Measurements from ENCODE around the gene DFFA.

The DFFA gene, protein sequence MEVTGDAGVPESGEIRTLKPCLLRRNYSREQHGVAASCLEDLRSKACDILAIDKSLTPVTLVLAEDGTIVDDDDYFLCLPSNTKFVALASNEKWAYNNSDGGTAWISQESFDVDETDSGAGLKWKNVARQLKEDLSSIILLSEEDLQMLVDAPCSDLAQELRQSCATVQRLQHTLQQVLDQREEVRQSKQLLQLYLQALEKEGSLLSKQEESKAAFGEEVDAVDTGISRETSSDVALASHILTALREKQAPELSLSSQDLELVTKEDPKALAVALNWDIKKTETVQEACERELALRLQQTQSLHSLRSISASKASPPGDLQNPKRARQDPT

DNA sequence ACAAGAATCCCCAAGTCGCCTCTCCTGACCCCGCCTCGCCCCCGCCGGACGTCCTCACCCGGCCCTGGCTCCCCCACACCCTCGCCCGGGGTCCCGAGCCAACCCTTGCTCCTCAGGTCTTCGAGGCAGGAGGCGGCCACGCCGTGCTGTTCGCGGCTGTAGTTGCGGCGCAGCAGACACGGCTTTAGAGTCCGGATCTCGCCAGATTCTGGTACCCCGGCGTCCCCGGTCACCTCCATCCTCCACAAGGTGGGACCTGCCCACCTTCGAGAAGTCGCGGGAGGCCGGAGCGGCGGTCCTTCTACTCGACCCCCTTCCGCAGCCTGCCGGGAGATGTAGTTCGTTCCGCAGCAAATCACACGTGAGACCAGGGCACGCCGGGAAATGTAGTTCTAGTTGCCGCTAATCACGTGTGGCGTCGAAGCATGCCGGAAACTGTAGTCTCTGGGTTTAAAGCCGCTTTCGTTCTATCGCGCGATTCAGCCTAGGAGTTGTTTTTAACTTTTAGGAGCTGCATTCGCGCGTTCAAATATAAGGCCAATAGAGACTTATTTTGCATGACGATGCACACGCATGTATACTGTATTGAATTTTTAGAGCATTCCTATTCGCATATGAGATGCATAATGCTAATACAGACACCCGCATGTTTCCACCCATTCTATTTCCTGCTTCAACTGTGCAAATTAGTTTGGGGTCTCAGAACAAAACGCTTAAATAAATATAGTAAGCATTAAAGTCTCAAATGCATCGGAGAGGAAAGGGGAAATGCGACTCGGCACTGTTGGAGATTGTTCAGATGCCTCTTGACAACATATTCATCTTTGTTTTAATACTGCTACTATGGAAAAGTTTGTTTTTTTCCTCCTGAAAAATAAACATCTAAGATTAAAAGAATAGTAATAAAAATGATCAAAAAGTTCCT, at the start of gene DFFA:
Gene DFFA, minus strand, starts transcription at position 310 of the 925 bp plus-strand sequence. Its CDS starts 71 bp downstream, at position 239.
- DNase-seq (ENCODE audit: low spot score): peak; percentile 98

DNA sequence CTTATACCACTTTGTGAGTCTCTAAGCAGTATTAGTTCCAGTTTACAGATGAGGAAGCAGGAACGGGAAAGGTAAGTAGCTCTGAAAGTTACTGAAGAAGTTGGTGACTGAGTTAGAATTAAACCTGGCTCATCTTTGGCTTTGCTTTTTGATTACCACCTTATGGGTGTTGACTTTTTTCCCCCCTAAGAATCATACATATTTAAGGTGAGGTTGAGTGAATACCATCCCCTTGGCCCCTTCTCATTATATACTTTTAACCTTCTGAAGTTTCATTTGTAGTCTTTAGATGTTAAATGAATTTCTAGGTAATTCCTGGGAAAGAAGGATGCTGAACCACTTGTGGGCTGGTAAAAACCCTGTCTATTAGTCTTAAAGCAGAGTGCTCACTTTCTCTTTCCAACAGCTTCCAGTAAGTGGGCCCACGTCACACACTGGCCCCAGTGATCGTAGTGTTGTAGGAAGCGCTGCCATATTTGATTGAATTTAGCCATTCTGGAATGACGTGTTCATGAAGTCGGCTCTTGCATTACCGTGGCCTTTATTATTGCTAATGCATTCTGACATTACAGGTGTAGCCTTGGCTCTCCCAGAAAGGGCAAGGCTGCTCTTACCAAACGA, 49.3 kb upstream of the DFFA start:
- no peak for DNase-seq (ENCODE audit: low spot score)

DNA sequence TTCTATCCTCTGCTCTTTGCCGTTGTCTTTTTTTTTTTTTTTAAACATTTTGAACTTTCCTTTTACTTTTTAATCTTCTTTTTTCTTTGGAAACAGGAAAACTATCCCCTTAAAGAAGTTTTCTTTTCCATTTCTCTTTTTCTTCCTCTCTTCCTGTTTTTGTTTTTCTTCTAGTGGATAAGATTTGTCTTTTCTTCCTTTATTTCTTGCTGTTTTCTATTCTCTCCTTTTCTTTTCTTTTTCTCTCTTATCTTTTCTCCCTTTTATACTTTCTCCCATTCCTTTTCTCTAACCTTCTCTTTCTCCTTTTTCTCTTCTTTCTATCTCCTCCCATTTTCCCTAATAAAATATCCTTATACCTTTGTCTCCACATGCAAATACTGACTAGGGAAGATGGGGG, 48.6 kb upstream of the DFFA start:
- DNase-seq (ENCODE audit: low spot score): no peak

DNA sequence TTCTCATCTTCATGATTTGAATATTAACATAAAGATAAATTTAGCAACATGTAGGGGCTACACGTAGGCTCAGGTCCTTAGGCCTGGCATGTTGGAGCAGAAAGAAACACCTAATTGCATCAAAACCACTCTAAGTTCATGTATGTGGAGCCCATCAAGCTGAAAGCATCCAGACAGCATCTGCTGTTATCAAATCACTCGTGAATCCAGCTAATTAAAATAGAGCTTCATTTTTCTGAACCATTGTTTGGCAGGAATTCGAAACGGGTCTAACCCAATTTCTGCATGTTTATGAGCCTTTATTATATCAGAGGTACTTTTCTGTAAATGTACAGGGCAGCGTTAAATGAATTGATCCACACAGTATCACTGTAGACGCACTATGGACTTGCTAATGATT, 48.2 kb upstream of the DFFA start:
- DNase-seq (ENCODE audit: low spot score): no peak

DNA sequence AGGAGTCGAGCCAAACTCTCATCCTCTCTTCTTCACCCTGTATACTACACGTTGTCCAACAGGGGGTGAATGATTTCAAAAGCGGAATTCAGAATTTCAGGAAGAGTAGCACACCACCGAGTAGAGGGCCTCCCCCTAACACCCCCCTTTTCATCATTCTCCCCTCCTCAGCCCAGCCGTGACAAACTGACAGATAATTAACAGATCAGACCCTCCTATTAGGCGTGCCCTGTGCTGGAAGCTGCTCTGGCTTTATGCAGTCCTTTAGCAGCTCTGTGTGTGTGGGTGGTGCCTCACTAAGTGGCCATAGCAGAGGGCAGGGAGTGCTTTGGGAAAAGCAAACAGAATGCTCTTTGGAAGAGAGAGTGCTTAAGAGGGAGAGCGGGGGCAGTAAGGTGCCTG, 46.7 kb upstream of the DFFA start:
- DNase-seq (ENCODE audit: low spot score): no peak

DNA sequence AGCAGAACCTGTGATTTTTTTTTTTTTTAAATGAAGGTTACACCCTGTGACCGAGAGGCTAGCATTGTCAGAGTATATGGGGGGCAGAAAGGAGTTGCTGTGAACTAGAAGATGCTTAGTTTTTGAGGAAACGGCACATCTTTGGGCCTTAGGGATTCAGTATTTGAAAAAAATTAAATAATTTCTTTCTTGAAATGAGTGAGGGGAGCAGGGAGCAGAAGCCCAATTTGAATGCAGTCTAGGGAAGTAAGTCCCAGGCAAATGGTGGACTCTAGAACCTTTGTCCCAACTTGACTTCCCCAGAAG, 45.3 kb upstream of the DFFA start:
- no peak for DNase-seq (ENCODE audit: low spot score)

DNA sequence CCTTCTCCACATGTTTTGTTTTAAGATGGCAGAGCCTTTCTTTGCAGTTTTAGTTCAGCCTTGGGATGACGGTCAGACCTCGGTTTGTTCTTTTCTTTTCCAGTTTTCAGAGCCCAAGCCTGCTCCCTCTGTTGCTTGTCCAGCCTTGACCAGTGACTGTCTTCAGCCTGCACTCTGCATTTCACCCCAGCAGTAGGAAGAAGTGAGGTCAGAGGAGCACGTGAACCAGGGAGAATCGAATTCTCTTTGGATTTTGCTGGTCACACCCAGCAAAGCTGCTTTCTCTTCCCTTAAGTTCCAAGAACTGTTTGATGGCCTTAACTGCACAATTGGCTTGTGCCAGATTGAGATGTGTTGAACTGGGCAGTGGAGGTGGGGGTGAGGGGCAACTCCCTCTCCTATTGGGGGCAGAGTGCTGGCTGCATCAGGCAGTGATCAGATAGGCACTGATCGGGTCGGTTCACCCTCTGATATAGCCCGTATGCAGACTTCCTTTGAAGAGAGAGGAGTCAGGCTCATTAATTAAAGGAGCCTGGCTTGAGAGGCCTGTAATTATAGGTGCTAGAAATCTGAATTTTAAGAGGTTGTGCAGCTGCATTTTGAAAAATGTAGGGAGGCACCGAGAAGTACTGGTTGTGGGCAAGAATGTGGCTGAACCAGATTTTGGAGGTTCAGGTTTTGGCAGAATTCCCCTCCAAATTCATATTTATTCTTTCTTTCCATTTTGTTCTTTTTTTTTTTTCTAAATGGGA, 44.8 kb upstream of the DFFA start:
- DNase-seq (ENCODE audit: low spot score): no peak

DNA sequence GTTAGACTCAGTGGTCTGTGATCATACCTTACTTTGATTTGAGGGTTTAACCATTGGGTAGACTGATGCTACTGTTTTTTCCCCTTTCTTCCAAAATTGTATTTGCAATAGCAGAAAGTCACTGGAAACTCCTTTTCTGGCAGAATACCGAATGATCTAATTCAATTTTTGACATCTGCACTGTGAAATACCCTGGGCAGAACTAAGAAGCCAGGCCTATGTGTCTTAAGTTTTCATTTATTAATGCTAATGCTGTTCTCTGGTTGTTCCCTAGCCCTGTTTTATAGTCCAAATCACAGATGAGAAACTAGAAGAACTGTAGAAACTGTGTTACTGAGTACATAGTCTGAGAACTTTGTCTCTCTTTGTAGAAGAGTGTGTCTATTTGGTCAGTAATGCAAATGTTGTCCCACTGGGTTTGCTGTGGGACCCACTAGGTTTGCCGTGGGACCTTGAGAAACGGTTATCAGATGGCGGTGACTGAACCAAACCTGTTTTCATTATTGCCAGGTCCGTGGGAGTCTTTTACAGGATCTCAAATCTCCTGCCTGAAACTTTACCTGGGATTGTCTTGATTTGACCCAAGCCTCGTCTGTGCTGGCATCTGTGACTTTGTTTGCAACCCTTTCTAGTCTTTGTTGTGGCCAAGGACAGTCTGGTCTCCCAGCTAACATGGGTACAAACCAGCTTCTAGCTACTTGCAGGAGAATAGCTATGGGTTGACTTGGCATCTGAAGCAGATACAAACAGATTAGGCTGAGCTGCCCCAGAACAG, 43.8 kb upstream of the DFFA start:
- DNase-seq (ENCODE audit: low spot score): no peak

DNA sequence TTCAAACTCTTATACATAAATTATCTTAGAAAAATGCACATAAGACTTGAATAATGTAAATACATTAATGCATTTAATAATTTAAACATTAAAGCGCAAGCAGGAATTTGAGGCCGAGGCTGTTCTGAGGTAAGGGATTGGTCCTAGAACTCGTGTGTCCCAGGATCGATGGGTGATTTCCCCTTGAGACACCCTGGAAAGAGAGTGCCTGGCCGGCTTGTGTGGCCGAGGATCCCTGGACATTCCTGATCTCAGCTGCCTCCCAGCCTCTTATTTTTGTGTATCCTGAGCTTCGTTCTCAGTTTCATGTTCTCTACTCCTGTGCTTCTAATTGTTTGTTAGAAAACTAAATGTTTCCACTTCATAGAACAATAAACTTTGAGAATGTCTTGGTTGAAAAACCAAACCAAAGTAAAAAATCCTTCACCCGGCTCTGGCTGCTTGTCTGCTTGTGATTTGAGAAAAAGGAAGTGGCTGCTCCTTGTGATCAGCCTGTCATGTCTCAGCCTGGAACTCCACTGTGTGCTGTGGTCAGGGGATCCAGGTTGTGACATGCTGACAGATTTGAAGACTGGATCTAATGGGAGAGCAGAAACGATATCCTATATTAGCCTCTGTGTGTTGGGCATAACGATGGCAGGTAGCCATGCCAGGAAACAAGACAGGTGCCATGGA, 43.1 kb upstream of the DFFA start:
- no peak for DNase-seq (ENCODE audit: low spot score)

DNA sequence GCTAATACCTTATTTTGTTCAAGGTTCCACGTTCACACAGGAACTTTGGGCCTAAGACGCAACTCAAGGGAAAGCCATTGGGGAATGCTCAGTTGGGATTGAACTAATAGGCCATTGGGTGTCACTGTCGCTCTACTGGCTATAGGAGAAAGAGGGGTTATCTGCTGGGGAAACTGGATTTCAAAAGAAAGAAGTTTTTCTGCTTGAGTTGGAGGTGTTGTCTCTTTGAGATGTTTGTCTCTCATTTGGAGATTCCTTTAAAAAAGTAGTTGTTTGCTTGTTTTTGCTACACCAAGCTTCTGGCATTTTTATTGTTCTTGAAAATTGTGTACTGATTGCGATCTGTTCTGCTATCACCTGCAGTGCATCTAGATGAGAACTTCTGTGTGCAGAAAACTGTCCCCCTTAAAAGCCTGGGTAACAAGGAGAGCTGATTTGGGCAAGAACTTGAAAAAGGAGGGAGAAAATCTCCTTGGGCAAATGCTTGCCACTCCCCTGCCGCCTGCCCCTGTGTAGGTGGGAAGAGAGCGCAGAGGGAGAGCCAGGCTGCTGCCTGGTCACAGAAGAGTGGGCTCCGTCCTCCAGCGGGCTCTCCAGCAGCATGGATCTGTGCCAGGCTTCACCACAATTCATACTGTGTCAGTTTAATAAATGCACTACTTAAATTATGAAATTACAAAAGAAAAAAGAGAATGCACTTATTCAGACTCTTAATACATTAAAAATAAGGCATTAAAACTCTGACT, 42.3 kb upstream of the DFFA start:
- DNase-seq (ENCODE audit: low spot score): peak; percentile 53

DNA sequence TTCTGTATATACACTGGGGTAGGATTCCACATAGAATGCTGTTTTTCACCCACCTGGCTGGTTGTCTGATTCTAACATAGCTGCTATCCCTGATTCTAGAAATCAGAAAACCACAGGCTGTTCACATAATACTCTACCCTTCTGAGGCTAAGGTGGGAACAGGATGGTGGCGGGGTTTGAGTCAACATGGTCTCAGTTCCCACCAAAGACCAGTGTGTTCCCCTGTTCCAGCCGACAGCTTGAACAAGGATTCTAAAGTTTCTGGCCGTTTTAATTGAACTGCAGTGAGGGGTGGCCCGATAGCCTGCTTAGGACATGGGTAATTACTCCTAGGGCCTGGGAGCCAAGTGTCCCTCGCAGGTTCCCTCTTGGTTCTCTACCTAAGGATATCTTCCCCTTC, 40.9 kb upstream of the DFFA start:
- no peak for DNase-seq (ENCODE audit: low spot score)

DNA sequence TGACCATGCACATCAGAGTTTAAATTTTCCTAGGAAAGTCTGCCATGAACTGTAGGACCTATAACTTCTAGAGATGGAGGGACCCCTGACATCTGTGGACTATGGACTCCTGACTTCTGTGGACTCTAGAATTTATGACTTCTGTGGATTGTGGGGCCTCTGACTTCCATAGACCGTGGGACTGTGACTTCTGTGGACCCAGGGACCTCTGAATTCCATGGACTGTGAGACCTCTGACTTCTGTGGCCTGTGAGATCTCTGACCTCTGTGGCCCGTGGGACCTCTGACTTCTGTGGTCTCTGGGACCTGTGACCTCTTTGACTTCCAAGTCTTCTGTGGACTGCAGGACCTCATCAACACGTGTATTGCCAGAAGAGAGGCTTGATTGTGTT, 39.2 kb upstream of the DFFA start:
- DNase-seq (ENCODE audit: low spot score): no peak

DNA sequence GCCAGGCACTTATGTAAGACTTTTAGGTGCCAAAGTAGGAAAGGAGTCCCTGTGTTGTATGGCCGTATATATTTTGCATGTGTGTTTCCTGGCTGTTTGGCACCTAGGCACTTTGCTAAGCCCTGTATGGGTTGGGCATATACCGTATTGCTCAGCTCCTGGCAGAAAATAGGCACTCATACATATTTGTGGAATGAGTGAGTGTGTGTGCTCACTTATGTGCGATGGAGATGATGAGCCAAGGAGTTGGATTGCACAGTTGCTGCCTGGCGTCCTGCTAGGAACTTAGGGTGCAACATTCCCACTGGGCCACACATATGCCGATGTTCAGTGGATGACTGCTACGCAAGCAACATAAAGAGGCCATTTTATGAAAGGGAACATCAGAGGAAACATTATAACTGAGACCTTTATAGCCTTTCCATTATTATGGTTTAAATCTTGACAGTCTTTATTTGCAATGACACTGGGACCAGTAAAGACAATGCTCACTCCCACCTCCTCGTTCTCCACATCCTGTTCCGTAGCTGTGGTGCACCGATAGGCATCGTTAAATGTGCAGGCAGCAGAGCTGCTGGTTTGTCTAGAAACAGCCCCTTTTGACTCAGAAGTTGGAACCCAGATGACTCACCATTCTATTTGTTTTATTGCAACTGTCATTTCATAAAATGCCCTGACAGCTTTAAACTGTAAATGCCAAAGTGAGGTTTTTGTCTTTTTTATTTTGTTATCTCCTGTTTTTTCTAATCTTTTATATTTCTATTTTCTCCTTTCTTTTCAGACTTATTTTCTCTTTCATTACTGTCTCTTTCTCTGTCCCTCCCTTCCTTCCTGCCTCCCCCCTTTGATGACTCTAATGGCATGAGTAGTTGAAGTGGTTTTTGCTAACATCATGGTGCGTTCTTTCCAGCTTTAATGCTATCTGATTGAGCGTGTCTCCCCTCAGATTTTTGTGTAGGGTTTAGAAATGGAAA, 38.5 kb upstream of the DFFA start:
- peak; percentile 35 for DNase-seq (ENCODE audit: low spot score)

DNA sequence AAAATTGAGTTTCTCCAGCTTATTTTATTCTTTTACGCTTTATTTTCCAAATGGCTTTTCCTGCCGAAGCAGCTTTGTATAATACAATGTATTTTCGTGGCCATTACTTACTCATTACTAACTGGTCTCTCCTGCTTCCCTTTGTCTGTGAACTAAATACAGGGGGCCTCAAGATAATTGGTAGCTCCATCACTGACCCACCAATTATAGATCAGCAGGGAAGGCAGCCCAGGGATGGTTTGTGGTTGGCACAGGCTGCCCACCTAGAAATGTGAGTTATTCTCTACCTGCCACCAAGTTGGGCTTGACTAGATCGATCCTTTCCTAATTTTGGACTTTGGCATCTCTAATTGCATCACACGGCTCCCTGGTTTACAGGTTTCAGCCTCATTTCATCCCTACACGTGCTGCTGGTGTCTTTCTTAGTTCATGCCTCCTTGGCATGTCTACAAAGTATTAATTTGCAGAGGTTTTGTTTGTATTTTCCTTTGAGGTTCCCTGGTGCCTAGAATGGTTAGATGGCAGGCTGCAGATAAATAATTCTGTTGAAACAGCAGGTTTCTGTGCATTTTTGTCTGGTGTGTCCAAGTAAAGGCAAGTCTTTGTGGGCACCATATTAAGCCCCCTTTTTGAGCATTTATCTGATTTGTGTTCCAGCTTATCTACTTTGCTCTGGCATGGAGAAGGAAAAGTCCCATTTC, 37.6 kb upstream of the DFFA start:
- no peak for DNase-seq (ENCODE audit: low spot score)

DNA sequence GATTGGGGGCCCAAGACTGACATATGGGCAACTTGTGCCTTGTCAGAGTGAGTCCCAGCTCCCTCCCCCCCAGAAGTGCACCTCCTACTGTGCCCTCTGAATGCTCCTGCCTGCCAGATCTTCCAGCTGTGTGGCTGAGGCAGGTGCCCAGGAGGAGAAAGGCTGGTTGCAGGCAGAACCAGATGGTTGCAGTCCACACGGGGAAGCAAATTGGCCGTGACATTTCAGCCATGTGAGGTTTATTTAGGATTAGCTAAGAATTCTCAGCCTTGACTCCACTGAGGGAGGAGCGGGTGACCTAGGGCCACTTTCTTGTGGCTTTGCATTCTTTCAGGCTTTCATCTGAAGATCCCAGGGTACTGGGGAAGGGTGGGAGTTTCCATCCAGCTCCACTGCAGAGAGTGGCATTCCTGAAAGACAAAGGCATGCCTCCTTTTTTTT, 36.2 kb upstream of the DFFA start:
- no peak for DNase-seq (ENCODE audit: low spot score)

DNA sequence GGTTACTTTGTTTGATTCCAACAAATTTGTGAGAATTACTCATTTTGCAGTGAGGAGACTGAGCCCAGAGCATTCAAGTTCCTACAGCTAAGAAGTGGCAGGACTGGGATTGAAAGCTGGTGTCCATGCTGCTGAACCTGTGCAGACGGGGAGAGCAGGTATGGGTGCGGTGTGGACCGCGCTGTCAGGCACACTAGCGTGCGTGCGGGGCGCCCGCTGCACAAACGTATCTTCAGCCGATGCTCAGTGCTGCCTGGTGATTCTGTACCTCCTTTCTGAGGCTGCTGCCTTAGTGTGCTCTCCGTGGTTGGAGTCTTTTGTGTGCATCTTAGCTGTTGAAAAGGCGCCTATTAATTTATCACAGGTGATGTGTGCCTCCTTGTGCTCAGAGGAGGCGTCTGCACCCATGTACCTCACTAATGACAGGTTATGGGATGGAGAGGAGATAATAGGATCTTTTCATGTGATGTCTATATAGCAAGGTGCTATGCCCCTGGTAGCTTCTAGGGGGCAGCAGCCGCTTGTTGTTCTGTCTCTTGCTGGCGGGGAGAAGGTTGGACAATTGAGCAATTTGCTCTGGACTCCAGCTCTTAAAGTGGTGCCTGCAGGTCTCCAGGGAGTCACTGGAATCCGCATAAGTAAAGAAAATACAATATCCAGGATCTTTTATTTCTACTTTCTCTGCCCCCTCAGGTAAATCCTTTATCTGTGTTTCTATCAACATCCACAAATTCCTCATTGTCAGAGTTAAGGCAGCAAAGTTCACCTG, 35.0 kb upstream of the DFFA start:
- DNase-seq (ENCODE audit: low spot score): peak; percentile 67

DNA sequence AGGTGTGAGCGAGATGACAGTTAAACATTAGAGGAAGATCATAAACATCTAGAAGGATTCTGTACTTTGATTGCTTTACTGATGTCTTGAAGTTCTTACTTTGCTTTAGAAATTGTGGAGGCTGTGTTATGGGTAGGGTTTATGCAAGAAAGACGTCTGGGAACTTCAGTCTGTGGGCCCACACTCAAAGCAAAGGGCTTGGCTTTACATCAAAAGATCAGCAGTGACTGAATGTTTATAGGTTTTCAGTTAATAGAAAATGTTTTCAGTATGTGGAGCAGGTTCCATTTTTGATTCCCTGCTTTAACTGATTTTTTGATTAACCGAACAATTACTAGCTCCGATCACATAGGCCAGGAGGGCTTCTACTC, 34.3 kb upstream of the DFFA start:
- no peak for DNase-seq (ENCODE audit: low spot score)
